HUDEP-2 (cell line): ENCODE results near the gene MAPRE2.
A peak's percentile ranks its signal among the peaks of the same experiment; 100 is the strongest.

Experiments used
- DNase-seq, 76 experiments: peaks; one replicate each; lab custom pipeline; 2025; ENCODE audit not compliant: unreplicated experiment in 76 of 76; lab: John Stamatoyannopoulos, UW

The MAPRE2 gene

GRCh38 chr18:35112696-35113095 is 71.5 kb downstream of the MAPRE2 start:
- no peak for DNase-seq

- no peak for DNase-seq
Observed at GRCh38 chr18:35114305-35114704, 73.1 kb downstream of the MAPRE2 start.

DNA sequence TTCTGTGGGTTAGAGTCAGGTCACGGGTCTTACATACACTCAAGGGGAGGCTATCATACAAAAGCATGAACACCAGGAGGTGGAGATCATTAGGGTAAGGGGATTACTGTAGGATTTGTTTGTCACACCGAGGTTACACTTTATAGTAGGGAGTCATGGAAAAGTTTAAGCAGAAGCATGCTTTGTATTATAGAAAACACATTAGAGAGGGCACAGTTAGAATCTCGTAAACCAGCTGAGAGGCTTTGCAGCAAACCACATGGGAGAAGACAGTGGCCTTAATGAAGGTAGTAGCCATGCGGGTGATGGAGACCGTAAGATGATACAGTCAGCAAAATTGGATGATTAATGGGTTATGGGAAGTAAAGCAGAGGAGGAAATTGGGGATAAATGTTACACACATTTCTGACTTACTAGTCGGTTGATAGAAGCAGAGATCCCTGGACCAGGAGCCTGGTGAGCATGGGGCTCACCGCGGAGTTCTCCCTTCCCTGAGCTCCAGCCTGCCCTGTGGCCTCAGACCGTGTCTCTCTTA is 75.6 kb downstream of the MAPRE2 start:
- DNase-seq: no peak

GRCh38 chr18:35117372-35117771 is 76.2 kb downstream of the MAPRE2 start:
- DNase-seq: no peak

- DNase-seq: no peak
Observed at GRCh38 chr18:35117951-35118411, 76.8 kb downstream of the MAPRE2 start.

- no peak for DNase-seq
Observed at GRCh38 chr18:35118641-35119040, 77.4 kb downstream of the MAPRE2 start.

- DNase-seq: no peak
Observed at GRCh38 chr18:35121038-35121437, 79.8 kb downstream of the MAPRE2 start.

DNA sequence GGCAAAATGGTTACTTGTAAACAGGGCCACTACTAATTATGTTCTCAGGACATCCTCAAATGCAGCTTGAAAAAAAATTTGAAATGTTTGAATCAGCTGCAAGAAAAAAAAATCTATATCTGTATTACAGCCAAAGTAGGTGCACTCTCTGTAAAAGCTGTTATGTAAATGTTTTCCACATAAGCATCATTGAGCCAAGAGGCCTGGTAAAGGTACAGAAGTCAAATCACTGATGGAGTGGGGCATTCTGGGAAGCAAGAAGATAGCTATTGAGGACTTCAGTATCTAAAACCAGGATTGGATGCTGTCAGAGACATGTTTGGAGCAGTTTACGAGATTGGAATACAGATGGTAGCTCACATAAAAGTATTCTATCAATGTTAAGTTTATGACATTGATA is 80.3 kb downstream of the MAPRE2 start:
- no peak for DNase-seq

DNA sequence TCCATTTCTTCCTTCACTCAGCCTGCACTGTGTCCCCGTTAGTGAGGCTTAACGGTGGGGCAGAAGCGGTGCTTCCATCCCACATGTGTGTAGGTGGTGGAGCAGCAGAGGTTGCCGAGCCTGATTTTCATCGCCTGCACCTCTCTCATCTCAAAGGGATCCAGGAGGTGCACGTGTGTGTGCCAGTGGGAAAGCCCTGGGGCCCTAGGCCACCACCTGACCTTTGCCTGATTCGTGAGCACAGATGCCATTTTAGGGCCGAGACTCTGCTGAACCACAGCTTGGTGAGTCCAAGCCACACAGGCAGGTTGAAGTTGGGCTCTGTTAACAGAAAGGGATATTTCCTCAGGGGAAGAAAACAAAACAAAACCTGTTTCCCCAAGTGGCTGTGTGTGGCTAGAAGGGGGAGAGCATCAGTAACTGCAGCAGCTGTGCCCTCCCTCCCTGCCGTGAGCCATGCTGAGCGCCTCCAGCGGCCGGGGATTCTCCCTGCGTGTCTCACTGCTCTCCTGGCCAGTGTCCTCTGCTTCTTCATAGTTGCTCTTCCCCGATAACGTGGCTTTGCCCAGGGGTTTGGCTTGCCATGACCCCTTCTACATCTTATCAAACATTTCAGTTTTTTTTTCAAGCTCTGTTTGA is 81.5 kb downstream of the MAPRE2 start:
- DNase-seq: no peak

DNA sequence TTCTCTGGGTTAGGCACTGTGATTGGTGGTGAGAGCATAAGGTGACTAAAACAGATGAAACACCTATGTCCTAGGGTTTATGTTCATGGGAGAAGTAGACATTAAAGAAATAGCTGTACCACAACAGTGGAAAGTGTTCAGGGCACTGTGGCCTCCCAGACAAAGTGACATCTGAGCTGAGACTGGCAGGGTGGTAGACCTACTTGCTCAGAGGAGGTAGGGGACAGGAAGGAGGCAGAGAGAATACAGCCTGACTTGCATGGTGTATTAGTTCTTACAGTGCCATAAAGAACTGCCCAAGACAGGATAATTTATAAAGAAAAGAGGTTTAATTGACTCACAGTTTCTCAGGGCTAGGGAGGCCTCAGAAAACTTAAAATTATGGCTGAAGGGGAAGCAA is 82.6 kb downstream of the MAPRE2 start:
- DNase-seq: no peak

DNA sequence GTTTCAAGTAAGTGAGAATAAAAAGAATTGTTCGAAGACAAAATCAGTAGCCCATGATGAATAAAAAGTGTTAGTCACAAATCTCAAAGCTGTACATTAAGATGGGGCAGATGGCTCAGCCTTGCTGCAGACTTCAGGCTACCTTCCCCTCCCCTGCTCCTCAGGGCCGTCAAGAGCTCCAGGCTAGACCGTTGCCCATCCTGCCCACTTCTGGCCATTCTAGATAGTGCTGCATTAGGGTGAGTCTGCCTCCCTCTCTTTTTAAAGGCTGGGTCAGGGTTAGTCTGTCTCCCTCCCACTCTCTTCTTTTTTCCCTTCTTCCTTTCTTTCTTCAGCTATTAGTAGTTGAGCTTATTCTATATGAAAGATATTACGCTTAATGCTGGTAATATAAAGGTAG is 86.0 kb downstream of the MAPRE2 start:
- peak in 46 of 76 experiments; percentile 0 to 67 (median 28) for DNase-seq

DNA sequence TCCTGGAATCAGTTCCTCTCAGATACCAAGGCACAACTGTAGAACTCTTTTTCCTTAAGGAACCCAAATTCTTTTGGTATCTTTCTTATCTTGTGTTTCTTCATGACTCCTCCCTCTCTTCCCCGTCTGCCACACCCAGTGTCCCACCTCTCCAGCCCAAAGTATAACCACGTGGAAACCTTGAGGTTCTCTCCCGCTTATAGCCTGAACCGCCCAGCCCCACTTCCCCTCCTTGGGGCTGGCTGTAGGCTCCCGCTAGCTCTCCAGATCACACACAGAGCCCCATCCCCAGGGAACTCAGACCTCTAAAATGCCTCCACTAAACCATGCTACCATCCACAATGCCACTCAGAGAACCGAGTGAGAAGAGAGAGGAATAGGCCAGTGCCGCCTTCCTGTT is 87.5 kb downstream of the MAPRE2 start:
- DNase-seq: no peak

- DNase-seq: no peak
Observed at GRCh38 chr18:35130236-35130635, 89.0 kb downstream of the MAPRE2 start.

- DNase-seq: no peak
Observed at GRCh38 chr18:35131387-35132020, 90.3 kb downstream of the MAPRE2 start.

DNA sequence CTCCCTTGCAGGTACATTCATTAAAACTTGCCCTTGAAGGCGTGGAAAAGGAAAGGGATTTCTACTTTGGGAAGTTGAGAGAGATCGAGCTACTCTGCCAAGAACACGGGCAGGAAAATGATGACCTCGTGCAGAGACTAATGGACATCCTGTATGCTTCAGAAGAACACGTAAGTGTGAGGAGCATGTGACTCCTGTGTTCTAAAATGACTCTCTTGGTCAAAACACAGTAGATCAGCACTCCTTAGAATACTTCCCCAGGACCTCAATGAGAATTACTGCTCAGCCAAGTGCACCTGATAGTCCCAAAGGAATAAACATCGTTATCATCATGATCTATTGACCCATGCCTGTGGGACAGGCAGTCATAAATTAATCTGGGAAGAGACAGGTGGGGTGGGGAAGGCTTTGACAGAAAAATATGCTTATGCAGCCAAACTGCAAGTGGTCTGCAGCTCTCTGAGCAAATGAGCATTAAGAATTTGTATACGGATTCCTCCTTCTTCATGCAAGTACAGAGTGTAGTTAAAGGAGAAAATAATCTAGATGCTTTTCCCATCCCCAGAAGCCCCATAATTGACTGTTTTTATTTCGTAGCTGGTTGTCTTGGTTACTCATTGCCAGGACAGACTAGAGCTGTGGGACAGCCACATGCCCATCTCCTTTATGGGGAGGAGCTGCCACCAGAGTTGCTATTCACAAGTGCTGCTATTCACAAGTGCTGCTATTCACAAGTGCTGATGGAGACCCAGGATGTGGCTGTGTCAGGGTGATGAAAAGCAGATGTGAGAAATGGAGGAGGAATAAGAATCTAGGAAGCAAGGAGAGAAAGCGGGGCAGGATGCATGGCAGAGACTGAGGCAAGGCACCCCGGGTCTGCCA is 91.0 kb downstream of the MAPRE2 start:
- DNase-seq: no peak

- no peak for DNase-seq
Observed at GRCh38 chr18:35134190-35134730, 93.0 kb downstream of the MAPRE2 start.

DNA sequence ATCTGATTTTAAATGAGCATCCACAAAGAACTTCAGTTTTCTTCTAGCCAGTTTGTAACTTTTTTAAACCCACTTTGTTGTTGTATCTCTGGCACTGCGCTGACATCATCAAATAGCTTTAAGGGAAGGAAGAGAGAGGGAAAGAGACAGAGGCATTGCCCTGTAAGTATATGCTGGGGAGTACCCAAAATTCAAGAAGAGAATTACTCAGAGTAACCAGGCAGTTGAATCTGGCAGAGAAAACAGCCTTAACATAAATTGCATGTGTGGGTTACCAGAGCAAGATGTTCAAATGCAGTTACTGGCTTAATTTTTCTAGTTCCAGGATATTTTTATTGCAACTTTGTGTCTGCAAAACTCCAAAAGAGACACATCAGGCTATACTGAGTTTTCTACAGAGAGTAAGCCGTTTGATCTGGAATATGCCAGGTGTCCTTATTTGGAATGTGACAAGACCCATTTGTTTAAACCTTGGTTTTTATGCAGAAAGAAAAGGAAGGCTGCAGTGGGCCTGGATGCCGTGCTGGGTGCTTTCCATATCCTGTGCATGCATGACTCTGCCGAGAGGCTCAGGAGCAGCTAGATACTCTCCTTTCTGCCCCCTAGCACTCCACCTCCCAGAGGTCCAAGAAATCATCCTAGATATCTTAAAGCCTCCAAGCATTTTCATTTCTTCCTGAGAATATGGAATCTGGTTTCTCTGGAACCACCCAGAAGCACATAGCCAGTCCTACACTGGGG is 93.7 kb downstream of the MAPRE2 start:
- DNase-seq: no peak

GRCh38 chr18:35136248-35136647 is 95.0 kb downstream of the MAPRE2 start:
- peak in 10 of 76 experiments; percentile 3 to 39 (median 26) for DNase-seq

DNA sequence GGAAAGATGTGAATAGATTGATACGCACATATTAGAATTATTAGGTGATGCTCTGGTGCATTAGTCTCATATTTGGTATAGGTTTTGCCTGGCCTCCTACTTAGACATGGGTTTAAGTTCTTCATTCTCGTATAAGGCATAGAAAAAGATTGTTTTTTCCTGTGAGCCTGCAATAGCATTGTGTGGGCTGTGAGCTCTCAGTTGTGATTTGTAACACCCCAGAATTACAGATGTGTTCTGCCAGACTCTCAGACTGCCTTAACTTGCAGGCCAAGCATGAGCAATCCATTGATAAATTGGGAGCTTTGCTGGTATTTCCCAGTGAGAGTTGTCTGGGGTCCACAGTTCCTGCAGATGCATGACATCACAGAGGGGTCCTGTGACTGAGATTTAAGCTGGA is 95.7 kb downstream of the MAPRE2 start:
- DNase-seq: no peak

GRCh38 chr18:35137632-35138031 is 96.4 kb downstream of the MAPRE2 start:
- no peak for DNase-seq
